Measurements from ENCODE around the gene PRKN.
"Not testable (repeated sequence)": the region's sequence is repeated elsewhere in the genome, so short reads cannot be mapped to it uniquely, and the experiment has no call there.

The PRKN gene

DNA sequence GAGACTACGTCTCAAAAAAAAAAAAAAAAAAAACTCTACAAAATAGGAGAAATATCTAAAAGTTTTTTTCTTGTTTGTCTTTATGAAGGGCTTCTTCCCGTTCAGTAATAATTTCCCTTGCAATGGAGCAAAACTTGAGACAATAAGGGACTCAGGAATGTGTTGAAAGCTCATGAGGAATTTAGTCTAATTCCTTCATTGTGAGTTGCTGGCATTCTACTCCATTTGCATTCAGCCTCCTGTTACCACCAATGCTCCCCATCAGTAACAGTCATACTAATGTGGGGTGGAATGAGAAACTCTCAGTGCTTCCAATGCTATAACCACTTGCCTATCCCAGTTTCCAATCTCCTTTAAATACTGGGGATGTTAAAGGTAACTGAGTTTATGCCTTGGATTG, 877.0 kb downstream of the PRKN start:
- no peak for DNase-seq (ENCODE audit: low read depth in 2 of 2)

DNA sequence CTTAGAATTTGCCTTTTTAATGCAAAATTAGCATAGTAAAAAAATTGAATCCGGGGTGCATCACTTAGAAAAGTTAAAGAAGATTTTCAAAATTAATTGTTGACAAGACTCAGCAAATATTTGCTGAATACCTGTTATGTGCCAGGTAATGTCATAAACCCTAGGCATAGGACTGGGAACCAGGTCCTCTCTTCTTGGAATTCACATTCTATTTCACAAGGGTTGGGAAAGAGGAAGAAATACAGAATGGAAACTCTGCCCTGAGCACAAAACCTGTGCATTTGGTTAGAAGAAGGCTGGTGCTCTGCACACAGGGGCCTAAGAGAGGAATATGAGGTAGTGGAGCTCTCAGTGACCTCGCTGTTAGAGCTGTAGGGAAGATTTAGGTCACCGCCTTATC, 879.9 kb downstream of the PRKN start:
- DNase-seq (ENCODE audit: low read depth in 2 of 2): no peak

DNA sequence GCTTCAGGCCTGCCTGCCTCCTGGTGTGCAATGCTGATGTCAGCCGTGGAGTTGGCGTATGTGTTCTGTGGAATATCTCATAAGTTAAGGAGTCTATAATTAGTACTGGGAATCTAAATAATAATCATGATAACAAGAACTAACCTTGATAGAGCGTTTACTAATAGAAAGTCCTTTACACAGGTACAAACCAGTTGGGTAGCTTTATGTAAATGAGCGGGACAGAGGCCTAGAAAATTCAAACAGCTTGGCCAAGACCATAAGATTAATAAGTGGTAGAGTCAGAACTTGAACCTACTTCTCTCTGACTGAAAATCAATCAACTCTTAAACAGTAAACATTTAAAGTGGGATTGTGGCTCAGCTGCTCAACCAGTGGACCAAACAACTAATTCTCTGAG, 882.8 kb downstream of the PRKN start:
- no peak for DNase-seq (ENCODE audit: low read depth in 2 of 2)

DNA sequence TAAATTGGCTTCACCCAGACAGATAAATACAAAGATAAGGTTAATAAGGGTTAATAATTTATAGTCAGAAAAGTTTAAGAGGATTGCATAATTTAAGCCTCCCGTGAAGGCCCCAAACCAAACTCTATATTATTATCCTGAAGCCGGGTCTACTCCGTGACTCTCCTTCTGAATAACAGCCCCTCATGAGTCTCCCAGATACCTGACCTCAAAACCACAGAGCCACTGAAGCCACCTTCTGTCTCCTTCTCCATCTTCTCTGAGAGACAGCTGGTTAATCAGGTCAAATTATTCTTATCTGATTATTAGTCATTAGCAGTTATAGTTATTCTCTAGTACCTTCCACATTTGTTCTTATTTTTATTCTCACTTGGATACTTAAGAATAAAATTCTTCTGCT, 884.5 kb downstream of the PRKN start:
- DNase-seq (ENCODE audit: low read depth in 2 of 2): no peak

DNA sequence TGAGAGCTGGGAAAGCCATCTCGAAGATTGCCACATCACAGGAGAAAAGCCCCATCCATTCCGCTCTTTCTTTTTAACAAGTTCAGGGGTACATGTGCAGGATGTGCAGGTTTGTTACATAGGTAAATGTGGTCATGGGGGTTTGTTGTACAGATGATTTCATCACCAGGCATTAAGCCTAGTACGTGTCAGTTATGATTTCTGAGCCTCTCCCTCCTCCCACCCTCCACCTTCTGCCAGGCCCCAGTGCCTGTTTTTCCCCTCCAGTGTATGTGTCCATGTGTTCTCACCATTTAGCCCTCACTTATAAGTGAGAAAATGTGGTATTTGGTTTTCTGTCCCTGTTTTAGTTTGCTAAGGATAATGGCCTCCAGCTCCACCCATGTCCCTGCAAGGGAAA, 887.2 kb downstream of the PRKN start:
- no peak for DNase-seq (ENCODE audit: low read depth in 2 of 2)

DNA sequence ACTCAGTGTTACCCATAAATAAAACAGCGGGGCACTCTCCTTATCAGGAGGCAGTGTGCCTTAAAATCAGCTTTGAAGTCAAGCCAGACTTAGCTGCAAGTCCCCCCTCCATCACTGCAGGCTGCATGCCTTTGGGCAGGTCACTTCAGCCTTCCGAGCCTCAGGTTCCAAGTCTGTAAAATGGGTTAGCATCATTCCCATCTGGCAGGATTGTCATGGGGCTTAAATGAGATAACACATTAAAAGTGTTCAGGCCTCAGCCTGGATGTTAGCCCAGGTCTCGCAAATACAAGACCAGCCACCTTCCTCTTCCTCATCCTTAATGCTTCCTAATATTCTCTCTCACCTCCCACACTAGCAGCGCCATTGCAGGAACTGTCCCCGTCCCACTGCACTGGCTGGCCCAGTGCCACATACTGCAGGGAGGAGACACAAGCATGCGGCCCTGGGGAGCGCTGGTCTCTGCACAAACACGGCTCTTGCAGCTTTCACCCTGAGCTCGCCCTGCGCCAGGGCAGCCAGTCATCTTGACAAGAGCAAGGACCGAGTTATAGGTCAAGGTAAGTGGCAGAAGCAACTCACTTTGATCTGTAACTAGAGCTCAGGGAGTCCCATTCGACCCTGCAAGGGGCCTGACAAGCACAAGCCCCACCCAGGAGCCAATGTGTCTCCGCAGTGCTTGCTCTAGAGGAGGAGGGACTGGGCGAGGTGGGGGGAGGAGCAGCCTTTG, 889.1 kb downstream of the PRKN start:
- DNase-seq (ENCODE audit: low read depth in 2 of 2): no peak

DNA sequence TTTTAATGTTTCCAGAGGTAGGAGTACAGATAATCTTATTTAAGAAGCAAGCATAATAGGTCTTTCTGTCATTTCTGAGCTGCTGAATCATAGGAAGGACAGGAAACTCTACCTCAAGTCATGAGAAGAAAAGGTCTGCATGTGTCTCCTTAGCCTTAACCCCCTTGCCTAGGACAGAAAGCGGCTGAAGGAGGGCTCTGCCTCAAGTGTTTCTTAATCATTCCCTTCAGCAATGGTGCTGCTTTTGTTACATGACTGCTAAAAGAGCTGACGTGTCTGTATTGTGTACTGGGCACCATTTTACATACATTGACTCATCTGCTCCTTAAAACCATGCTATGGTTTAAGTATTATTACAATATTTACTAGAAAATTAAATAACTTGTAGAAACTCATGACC, 889.7 kb downstream of the PRKN start:
- no peak for DNase-seq (ENCODE audit: low read depth in 2 of 2)

DNA sequence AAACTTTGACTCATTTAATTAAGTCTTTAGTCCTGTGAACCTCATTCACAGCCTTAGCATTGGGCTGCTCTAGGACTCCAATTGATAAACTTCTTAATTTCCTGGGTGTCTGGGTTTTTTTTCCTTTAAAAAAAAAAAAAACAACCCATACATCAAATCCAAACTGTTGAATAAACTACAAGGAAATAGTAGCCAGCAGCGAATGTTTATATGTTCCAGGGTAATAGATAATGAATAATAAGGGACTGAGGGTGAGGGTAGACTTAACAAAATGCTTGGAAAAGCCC, 890.2 kb downstream of the PRKN start:
- DNase-seq (ENCODE audit: low read depth in 2 of 2): no peak

DNA sequence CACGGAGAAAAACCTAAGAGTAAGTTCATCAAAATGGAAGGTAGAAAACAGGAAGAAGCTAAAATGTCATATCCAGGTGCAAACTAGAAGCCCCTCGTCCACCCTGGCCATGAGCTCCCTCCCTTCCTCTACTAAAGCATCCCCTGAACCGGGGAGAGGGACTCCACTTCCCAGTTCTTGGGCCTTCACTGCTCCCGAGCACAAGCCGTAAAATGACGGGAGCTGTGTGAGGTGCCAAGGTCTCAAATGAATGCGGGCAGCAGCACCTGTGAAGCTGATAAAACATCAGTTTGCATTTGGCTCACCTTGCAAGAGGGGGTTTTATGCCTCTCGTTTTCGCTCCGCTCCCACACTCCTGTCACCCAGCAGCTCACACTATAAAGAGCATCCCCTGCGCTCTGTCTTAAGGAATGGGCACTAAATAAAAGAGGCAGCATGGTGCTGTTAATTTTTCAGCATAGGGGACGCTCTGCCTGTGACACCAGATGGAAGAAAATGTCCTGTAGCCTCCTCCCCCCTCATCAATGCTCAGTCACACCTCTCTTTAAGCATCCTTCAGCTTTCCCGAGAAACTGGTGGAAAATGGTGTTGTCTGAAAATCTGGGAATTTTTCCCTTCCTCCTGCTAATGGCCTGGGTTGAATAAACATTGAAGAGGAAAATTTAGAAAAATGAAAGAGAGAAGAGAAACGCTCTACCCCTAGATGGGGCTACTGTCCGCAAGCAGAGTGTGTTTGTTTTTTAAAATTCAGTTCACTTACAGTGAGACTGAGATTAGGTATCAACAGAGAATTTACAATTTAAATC, 890.7 kb downstream of the PRKN start:
- DNase-seq (ENCODE audit: low read depth in 2 of 2): no peak

DNA sequence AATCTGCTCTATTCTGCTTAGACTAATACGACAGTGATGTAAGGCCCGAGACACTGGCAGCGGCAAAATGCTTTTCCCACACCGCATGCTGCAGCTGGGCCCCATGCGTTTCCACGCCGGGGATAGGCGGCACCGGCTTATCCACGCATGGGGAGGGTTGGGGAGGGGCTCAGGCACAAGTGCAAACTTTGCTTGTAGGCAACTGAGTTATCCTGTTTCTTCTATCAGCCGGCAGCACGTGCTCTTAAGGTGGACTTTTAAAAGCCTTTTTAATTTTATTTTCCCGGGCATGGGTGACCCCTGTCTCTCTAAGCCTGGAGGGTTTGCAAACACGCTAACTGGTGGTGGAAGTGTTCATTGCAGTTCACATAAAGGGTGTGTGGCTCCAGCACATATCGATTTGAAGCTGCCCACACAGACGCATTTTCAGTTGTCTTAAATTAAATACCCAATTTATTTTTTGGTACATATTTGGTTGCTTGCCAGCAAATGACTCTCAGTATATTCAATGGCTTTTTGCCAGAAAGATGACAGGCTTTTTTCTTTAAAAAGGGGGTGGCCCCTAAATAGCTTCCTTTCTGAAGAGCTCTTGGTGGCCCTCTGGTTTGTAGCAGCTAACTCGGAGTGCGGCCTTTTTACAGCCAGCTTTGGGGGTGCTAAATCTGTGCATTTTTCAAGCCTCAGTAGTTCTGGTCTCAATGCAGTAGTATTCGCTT, 891.9 kb downstream of the PRKN start:
- no peak for DNase-seq (ENCODE audit: low read depth in 2 of 2)

DNA sequence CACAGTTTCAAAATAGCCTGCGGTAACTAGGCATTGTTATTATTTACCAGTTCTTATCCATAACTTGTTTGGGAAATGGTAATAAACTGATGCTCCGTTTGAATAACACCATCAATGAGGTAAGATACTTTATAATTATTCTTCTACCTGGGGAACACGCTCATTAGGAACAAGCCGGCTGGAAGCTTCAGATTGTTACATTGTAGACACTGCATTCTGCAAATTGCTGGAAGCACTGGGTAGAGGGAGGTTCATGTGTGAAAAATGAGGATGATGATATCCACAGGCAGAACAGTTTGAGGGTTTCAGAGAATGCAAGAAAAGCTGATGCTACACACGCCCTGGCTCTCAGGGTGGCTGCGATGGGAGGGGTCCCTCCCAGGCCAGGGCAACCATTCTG, 893.1 kb downstream of the PRKN start:
- no peak for DNase-seq (ENCODE audit: low read depth in 2 of 2)

DNA sequence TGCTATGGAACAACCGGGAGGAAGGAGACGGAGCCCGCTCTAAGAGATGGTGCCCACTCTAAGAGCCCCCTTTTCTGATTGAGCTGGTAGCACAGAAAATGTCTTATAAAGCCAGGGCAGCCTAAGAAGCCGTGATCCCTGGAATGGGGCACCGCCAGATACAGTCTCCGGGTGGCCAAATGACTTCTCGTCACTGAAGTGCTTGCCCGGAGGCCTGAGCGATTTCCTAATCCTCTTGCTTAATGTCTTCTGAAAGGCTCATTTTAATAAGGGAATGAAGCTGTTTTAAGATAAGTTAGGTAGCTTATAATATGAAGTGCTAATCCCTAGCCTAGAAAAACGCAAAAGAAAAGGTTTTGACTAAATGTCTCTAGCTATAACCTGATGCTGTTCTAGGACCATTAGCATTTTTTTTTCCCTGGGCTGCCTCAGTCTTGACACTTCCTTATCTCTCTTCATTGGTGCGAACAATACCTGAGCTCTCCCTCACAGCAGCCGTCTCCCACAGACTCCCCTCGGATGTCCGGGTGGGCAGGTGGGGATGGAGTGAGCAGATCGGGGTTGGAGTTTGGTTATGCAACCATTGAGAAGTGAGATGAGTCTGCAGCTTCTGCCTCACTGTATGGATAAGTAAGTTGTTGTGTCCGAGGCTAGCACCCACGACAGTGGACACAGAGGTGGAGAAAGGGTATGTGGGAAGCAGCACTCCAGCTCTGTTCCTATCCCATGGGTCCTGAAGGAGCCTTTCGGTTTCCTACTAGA, 894.3 kb downstream of the PRKN start:
- no peak for DNase-seq (ENCODE audit: low read depth in 2 of 2)

DNA sequence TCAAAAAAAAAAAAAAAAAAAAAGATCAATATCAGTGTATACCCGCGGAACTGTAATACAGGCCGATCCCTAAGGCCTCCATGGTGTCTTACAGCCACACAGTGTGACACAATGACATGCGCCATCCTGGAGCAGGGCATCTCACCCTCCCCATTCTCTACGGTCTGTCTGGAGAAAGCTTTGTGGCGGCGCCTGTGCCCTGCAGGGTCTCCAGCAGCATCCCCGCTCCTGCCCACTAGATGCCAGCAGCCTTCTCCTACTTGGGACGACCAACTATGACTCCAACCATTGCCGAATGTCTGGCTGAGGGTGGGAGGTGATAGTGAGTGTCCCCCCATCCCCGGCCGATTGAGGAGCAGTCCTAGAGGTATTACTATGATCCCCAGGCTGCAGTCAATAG, 894.9 kb downstream of the PRKN start:
- no peak for DNase-seq (ENCODE audit: low read depth in 2 of 2)

DNA sequence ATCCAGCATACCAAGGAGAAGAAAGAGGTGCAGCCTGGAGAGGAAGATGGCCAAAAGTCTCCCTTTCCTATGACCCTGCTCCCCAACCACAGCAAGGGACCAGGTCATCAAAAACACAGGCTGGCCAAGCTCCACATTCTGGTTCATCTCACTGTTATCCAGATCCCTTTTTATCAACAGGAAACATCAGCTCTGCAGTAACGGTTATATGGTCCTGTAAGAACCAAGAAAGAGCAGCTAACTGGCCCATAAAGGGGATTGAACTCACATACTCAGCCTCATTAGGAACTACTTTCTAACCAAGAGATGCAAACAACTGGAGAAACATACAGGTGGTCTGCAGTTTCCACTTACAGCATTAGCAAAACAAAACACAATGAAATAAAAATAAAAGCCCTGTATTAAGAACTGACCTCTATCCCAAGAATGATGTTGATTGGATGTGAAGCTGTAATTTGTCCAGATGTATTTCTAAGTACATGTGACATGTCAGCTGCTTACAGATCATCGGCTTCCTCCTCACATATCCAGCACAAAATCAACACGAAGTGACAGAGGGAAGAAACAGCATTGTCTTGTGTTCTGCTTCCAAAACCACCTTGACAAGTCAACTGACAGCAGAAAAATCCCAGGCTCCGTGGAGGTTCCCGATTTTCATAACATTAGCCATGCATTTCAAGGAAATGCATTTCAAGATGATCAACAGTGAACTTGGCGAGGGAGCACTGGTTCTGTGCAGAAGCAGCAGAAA, 896.5 kb downstream of the PRKN start:
- DNase-seq (ENCODE audit: low read depth in 2 of 2): no peak

DNA sequence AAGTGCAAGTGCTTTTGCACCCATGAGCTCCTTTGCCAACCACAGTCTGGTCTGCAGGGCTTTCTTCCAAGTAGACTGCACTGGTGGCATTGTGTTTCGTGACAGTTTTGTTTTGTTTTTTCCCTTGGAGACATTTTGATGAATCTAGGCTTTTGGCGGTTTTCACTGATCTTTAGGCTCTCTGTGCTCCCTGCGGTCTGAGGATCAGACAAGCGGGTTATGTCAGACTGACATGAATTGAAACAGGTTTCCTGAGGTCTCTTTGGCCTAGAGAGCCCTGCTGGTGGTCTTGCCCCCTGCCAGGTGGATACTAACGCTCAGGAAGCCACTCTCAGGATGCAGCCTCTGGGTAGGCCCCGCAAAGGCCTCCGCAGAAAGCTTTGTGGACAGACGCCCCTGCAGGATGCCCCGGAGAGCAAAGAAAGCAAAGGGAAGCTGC, 898.3 kb downstream of the PRKN start:
- no peak for DNase-seq (ENCODE audit: low read depth in 2 of 2)

DNA sequence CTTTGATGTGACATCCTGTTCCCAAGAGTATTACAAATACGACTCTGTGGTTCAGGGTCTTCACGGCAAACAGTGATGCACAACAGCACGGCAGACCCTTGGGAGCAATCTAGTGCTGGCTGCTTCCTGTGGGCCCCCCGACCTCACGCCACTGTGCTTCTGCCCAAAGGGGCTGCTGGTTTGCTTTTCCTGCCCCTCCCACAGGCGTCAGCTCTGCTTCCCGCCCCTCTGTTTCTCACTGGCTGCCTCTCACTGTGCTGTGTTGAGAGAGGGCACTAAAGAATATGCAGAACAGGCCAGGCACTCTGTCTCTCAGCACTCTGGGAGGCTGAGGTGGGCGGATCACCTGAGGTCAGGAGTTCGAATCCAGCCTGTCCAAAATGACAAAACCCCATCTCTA, 899.2 kb downstream of the PRKN start:
- DNase-seq (ENCODE audit: low read depth in 2 of 2): no peak

DNA sequence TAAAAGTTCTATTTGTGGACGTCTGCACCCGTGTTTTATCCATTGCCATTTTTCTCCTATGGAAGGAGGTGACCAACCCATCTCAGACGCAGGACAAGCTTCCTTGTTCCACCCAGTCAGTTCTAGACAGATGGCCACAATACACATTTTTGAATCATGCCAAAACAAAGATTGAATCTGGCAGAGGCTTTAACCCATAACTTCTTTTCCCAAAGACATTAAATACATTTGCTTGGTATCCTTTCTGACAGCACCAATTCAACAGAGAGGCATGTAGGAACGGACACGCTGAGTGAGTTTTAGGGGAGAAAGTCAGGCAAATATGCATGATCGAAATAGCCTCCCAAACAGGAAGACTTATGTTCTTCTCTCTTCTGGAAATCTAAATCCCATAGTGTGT, 901.1 kb downstream of the PRKN start:
- DNase-seq (ENCODE audit: low read depth in 2 of 2): no peak

DNA sequence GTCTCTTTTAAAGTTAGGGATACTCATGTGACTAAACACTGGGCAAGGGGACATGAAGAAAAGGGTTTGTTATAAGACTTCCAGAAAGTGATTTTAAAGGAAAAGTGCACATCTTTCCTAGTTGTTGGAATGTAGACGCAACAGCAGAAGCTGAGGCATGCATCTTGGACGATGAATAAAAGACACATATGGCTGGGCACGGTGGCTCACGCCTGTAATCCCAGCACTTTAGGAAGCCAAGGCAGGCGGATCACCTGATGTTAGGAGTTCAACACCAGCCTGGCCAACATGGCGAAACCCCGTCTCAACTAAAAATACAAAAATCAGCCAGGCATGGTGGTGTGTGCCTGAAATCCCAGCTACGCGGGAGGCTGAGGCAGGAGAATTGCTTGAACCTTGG, 905.4 kb downstream of the PRKN start:
- not testable (repeated sequence) for DNase-seq (ENCODE audit: low read depth in 2 of 2)

DNA sequence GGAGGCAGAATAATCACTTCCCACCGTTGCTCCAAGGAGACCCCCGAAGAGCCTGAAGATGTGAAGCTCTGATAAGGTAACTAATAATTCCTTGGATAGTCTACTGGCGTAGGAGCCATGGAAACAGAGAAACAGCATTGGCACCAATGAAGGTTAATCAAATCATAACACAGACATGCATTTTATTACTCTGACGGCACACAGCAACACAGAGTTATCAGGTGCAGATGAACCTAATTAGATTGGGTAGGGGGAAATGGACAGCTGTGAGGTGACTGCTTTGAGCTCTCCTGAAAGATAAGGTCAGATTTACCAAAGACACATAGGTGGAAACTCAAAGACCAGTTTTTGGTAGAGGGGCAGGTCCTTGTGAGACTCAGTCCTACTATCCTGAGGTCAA, 909.7 kb downstream of the PRKN start:
- DNase-seq (ENCODE audit: low read depth in 2 of 2): no peak

DNA sequence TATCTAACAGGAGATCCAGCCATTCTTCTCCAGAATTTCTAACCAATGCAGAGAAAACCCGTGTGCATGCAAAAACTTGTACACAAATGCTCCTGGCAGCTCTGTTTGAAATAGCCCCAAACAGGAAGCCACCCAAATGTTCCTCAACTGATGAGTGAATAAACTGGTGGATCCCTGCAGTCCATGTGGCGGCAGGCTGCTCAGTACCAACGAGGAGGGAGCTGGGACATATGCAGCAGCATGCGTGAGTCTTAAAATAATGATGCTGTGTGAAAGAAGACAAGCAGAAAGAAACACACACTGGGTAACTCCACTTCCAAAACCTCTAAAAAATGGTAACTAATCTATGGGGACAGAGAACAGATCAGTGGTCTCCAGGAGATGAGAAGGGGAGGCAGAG, 911.6 kb downstream of the PRKN start:
- DNase-seq (ENCODE audit: low read depth in 2 of 2): no peak

DNA sequence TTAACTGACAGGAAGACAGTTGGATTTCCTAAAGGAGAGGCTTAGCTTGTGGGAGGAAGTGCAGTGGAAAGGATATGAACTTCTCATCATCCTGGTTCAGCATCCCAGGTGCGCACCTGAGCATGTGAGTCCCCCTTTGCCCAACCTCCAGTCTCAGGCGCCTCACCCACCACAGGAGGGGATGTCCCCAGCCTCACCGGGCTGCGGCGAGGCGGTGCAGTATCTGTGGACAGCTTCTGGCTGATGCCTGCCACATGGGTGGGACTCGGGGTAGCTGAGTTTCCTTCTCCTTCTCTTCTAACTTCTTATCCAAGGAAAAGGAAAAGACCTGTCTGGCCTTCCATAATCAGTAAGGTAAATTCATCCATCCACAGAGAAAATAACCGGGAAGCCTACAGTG, 914.4 kb downstream of the PRKN start:
- no peak for DNase-seq (ENCODE audit: low read depth in 2 of 2)

DNA sequence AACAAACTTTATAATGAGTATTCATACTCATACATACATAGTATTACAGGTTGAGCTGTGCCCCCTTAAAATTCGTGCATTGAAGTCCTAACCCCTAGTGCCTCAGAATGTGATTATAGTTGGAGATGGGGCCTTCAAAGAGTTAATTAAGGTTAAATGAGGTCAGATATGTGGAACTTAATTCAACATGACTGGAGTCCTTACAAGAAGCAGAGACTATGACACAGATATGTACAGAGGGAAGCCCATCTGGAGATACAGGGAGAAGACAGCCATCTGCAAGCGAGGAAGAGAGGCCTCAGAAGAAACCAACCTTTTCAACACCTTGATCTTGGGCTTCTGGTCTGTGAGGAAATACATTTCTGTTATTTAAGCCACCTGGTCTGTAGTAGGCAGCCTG, 917.6 kb downstream of the PRKN start:
- no peak for DNase-seq (ENCODE audit: low read depth in 2 of 2)

Data from stimulated activated CD4-positive, alpha-beta T cell treated with anti-CD3 and anti-CD28 coated beads, Interleukin-1b, Interleukin-23, amount 100 ng/mL, for 1 hour (primary cell).